Fibroblast of villous mesenchyme (primary cell): Measurements from ENCODE around the gene ATP1B3. TPM values are rescaled to one million over a fixed set of nuclear protein-coding genes. Genes with fewer than 3 reads are reported as not detected.

Experiments
- DNase-seq: peaks from one replicate; pipeline ENCODE4 v3.0.0-alpha.2; 2010; ENCODE audit warnings: low read depth
- H3K4me3 ChIP-seq: 2 replicates; pipeline ENCODE4 v1.5.1; 2011; ENCODE audit warnings: low read depth, mild to moderate bottlenecking, low read length
- total RNA-seq: library from RNA; depleted of rRNA; stranded (reverse); fragments of >200 nt; gene quantifications from 2 replicates; pipeline ENCODE4 v1.2.3, GENCODE V29; 2012
- TF ChIP-seq, protein P1 (sequence below): IDR thresholded peaks from 2 replicates; pipeline ENCODE4 v1.5.1; 2012; ENCODE audit warnings: low read depth, mild to moderate bottlenecking, low read length; ENCODE audit not compliant: insufficient read depth

Gene ATP1B3
- total RNA-seq, 1 donor: 82.5 TPM

DNA sequence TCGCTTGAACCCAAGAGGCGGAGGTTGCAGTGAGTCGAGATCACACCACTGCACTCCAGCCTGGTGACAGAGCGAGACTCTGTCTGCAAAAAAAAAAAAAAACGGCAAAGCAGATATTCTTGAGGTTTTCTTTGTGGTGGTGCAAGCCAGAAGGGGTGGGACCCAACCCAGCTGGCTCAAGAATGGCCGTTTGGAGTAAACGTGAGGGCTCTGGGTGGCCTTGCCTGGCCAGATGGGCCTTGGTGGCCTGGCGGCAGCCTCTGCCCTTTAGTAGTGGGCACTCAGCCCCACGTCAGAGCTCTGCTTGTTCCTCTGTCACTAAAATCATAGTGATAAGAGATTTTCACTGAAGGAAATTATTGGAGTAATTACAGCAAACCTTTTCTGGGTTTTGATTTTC, 50.5 kb downstream of the ATP1B3 start:
- TF ChIP-seq, protein P1, sequence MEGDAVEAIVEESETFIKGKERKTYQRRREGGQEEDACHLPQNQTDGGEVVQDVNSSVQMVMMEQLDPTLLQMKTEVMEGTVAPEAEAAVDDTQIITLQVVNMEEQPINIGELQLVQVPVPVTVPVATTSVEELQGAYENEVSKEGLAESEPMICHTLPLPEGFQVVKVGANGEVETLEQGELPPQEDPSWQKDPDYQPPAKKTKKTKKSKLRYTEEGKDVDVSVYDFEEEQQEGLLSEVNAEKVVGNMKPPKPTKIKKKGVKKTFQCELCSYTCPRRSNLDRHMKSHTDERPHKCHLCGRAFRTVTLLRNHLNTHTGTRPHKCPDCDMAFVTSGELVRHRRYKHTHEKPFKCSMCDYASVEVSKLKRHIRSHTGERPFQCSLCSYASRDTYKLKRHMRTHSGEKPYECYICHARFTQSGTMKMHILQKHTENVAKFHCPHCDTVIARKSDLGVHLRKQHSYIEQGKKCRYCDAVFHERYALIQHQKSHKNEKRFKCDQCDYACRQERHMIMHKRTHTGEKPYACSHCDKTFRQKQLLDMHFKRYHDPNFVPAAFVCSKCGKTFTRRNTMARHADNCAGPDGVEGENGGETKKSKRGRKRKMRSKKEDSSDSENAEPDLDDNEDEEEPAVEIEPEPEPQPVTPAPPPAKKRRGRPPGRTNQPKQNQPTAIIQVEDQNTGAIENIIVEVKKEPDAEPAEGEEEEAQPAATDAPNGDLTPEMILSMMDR: no peak
- no peak for DNase-seq
- H3K4me3 ChIP-seq: no peak overlapping the region

DNA sequence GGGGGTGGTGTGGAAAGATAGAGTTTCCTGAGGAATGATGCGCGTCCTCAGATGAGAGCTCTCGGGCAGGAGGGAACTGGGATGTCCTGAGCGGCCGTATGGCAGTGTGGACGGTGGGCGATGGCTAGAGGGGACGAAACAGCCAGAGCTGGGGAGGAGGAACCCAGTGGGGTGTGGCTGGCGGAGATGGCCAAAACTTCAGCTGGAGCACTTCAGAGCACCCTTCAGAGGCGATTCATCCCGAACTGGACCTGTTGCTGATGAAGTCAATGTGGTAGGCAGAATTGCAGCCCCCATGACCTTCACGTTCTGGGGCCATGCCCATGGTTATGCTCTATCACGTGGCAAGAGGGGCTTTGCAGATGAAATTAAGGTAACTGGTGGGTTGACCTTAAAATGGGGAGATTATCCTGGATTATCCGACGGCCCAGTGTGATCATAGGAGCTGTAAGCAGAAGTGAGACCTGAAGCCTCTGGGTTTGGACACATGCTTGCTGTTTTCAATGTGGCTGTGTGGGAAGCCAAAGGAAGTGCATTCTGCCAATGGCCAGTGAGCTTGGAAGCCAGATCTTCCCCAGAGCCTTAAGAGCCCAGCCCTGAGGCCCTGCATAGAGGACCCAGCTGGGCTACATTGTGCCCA, 52.3 kb downstream of the ATP1B3 start:
- no peak overlapping the region for H3K4me3 ChIP-seq
- DNase-seq: no peak
- TF ChIP-seq, protein P1: no peak

DNA sequence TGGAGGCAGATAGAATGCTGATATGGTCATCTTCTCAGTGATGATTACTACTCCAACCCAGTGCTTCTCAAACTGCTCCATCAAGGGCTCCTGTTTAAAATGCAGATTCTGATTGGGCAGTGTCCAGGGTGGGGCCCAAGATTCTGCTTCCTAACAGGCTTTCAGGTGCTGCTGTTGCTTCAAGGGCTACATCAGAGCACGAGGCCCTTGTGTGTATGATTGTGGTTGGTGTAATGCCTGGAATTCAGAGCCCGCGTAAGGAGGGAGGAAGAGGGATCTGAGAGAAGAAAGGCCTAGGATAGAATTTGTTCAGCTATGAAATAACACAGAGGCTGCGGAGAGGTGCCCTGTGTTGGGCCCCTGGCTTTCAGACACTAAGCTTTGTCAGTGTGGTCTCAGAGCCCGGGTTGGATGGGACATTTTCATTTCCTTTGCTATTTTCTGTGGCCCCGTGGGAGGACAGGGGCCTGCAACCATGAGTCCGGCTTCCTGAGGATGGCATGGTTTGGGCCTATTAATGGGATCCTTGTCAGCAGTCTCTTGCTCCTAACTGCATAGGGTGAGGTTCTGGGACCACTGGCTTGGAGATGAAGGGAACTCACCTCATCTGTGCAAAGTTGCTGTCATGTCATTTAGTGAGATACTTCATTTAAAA, 53.0 kb downstream of the ATP1B3 start:
- no peak overlapping the region for H3K4me3 ChIP-seq
- TF ChIP-seq, protein P1: no peak
- DNase-seq: no peak

DNA sequence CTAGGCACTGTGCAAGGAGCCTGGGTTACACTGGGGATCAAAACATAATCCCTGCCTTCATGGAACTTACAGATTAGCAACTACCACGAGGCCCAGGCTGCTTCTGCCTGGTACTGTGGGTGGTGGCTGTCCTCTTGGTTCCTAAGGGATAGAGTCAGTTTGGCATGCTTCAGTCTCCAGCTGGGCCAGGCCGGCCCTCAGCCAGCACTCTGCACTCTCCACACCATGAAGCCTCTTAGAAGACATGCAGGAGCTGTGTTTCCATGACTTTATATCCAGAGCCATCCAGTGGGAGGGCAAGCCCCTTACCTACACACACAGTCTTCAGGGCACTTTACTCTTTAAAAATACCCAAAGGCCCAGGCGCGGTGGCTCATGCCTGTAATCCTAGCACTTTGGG, 54.4 kb downstream of the ATP1B3 start:
- no peak overlapping the region for H3K4me3 ChIP-seq
- TF ChIP-seq, protein P1: no peak
- DNase-seq: no peak

DNA sequence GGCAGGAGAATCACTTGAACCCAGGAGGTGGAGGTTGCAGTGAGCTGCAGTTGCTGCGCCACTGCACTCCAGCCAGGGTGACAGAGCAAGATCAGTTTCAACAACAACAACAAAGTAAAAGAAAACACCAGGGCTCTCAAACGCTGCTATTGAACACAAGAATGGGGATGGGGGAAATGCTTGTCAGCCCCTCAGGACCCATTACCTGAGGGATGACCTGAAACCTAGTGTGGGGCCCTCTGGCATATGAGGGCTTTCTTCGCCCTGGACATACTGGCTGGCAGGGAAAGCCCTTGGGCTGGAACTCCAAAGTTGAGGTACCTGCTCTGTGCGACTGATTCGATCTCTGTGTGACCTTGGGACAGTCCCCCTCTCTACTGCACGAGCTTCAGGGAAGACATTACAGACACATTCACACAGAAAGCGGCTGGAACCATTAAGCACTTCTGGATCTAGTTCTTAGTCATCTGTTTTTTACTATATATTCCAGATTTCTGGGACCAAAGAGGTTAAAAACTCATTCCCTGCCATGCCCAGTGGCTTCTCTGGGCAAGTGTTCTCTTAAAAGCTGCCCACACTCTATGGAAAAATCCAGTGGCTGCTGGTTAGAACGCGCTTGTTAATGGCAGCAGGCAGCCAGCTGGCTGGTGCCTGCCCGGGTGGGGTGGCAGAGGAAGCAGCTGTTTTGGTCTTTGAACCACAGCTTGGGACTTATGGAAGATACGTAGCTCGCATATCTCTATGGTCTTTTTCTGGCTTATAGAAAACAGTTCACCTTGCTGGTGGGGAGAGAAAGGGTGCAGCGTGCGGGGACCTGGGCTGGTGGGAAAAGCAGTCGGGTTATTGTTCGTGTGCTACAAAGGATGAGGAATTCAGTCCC, 57.2 kb downstream of the ATP1B3 start:
- DNase-seq: no peak
- TF ChIP-seq, protein P1: no peak
- H3K4me3 ChIP-seq: no peak overlapping the region

DNA sequence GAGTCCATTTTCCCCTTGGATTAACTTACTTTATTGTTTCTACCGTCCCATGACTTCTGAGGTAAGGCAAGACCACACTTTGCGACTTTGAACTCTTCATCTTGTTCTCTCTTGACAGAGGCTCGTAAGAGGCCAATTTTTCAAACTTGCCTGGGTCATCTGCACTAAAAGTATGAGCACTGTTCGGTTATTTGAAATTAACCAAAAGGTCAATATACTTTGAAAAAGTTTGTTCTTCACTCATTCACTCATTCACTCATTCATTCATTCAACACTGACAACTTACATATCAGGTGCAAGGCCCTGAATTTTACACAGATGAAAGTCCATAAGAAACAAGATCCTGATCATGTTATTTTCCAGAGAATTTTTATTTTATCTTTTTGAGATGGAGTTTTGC, 57.9 kb downstream of the ATP1B3 start:
- no peak for DNase-seq
- H3K4me3 ChIP-seq: no peak overlapping the region
- TF ChIP-seq, protein P1: no peak
